ENCODE measurements around the gene GTPBP4. TPM values are rescaled to one million over a fixed set of nuclear protein-coding genes. Genes with fewer than 3 reads are reported as not detected.

Gene GTPBP4
- total and polyA plus RNA-seq, 11 donors, result 13.3 to 52.0 (median 28.8) TPM

- ATAC-seq, result no peak
- intact Hi-C loops (cut with DNase I), result no loop called here
- DNase-seq, result no peak
- H3K36me3 ChIP-seq, result peaks cover 0 to 78% (median 74%) of the 10 kb centered on the region in 9 donors
- no peaks in the 10 kb centered on the region for H3K9me3 ChIP-seq
- WGBS, 4 donors, result 79 to 86% (median 84%) methylated on average over 6 of the region's 6 CpGs
- H3K4me1 ChIP-seq, result peaks cover 0 to 6% (median under 1%) of the 10 kb centered on the region in 12 donors
- no peak for TF ChIP-seq POLR2A (IDR thresholded peaks at IDR 0.05)
- TF ChIP-seq CTCF (IDR thresholded peaks at IDR 0.05), result no peak
- no peak overlapping the region for H3K27ac ChIP-seq
- H3K27me3 ChIP-seq, result no peaks in the 10 kb centered on the region
- H3K4me3 ChIP-seq, result no peak overlapping the region
These were observed 6.8 kb downstream of the GTPBP4 start for GRCh38 chr10:994836-995558.

GRCh38 chr10:995559-995926, 7.3 kb downstream of the GTPBP4 start:
- no peak for TF ChIP-seq CTCF (IDR thresholded peaks at IDR 0.05)
- intact Hi-C loops (cut with DNase I), result no loop called here
- Histone ChIP-seq H3K27ac (no peak overlapping the region), H3K4me1 (peaks cover 0 to under 1% (median 0%) of the 10 kb centered on the region in 12 donors), H3K36me3 (peaks cover 0 to 83% (median 79%) of the 10 kb centered on the region in 9 donors), H3K9me3 (no peaks in the 10 kb centered on the region), H3K27me3 (no peaks in the 10 kb centered on the region), H3K4me3 (no peak overlapping the region)
- ATAC-seq, result no peak
- WGBS, 4 donors, result 88 to 92% (median 91%) methylated on average over 7 of the region's 7 CpGs
- DNase-seq, result no peak

GRCh38 chr10:996031-996430, 7.8 kb downstream of the GTPBP4 start:
- no peak for TF ChIP-seq CTCF (IDR thresholded peaks at IDR 0.05)
- no peak for TF ChIP-seq POLR2A (IDR thresholded peaks at IDR 0.05)
- Histone ChIP-seq H3K4me1 (no peaks in the 10 kb centered on the region), H3K36me3 (peaks cover 0 to 88% (median 84%) of the 10 kb centered on the region in 9 donors), H3K27me3 (no peaks in the 10 kb centered on the region), H3K9me3 (no peaks in the 10 kb centered on the region), H3K27ac (no peak overlapping the region), H3K4me3 (no peak overlapping the region)
- intact Hi-C loops (cut with DNase I), result no loop called here
- 93 to 97% (median 97%) methylated on average over 12 of the region's 12 CpGs for WGBS, 4 donors
- DNase-seq (no peak), ATAC-seq (no peak)

- Histone ChIP-seq H3K4me3 (no peak overlapping the region), H3K4me1 (no peaks in the 10 kb centered on the region), H3K27me3 (no peaks in the 10 kb centered on the region), H3K27ac (no peak overlapping the region), H3K36me3 (peaks cover 0 to 100% (median 98%) of the 10 kb centered on the region in 9 donors), H3K9me3 (peaks cover 0 to 9% (median 6%) of the 10 kb centered on the region in 12 donors)
- intact Hi-C loops (cut with DNase I), result no loop called here
- DNase-seq, result no peak
- ATAC-seq, result no peak
- 85 to 91% (median 88%) methylated on average over 19 of the region's 19 CpGs for WGBS, 4 donors
- TF ChIP-seq POLR2A (IDR thresholded peaks at IDR 0.05), result no peak
- TF ChIP-seq CTCF (IDR thresholded peaks at IDR 0.05), result no peak
These were observed 9.2 kb downstream of the GTPBP4 start for GRCh38 chr10:997266-998022.
